ENCODE data around the gene CNNM1.

CNNM1 gene

DNA sequence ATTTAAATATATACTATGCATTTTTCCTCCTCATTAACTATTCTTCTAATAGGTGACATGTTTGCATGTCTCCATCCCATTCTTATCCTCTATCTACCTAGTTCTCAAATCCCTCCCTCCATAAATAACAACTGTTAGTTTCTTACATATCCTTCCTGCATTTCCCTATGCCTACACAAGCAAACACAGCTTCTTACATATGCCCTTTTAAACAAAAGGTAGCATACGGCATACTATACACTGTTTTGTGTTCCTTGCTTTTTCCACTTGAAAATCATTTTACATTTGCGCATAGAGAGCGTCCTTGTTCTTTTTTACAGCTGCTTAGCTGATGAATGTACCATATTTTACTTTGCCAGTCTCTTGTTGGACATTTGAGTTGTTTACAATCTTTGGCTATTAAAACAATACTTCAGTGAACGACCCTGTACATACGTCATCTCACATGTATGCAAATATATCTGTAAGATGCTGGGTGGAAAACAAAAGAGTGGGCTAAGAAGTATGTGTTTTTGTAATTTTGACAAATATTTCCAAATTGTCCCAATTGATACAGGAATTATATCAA is 93.5 kb downstream of the CNNM1 start:
- no peak for DNase-seq

DNA sequence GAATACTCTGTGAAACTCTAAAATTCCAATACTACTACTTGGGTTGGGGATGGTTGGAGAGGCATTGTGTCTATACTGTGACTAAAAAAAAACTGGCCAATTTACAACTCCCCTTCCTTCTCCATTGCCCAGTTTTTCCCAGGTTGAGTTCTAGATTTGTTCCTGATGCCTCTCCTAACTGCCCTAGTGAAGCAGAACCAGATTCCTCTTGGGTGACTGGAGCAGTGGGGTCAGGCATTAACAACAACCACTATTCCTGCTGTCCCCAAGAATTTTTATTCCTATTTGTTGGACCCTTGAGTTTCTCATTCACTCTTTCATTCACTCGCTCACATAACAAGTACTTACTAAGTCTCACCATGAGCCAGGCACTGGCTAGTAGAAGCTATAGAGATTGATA is 95.5 kb downstream of the CNNM1 start:
- DNase-seq = no peak

DNA sequence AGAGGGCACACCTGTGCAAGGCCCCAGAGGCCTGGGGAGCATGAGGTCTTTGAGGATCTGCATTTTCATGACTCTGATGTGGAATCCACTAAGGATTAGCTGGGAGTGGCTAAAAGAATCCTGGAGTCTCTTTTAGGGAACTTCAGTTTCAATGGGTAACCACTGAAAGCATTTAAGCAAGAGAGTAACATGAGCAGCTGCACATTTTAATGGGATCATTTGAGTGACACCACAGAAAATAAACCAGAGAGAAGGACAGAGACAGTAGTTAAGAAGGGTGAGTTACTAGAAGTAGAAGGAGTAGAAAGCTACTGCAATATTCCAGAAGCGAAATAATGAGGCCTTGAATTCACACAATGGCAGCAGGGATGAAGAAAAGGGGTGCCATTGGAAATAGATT is 96.0 kb downstream of the CNNM1 start:
- DNase-seq = no peak

DNA sequence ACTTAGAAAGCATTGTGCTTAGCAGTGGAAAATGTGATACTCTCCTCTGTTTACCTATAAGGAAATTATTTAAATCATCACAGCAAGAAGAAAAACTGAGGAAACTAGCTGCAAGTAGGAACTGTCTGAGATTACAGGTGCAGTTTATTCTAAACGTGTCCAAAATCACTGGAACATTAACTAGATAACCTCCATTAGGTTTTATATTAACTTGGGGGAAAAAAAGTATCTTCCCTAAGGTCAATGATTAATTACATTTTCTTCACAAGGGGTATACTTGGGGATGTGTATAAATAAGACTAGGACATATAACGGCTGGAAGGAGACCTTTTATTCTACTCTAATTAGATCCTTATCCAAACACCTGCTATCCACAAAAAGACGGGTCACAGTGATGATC is 97.5 kb downstream of the CNNM1 start:
- DNase-seq = no peak

DNA sequence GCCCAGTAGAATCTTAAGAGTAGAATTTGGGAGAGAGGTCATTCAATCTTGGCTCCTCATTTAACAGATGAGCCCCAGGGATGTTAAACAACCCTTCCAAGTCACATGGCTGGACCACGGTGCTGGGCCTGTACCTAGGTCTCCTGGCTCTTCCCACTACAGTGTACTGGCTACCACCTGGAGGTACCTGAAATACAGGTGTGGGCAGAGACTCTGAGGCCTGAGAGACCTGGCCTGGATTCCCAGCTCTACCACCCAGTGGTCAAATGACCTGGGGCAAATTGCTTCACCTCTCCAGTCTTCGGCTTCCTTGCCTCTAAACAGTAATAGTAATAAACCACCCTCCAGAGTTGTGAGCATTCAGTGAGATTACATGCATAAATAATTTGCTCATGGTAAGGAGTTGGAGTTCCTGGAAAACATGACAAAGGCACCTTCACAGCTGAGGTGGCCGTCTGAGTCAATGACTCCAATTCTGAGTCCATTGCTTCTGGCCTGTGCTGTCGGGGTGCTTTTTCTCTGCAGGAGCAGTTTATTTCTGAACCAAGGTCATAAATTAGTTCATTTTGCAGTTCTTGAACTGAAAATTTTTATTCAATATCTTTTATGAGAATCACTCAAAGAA is 98.5 kb downstream of the CNNM1 start:
- no peak for DNase-seq

DNA sequence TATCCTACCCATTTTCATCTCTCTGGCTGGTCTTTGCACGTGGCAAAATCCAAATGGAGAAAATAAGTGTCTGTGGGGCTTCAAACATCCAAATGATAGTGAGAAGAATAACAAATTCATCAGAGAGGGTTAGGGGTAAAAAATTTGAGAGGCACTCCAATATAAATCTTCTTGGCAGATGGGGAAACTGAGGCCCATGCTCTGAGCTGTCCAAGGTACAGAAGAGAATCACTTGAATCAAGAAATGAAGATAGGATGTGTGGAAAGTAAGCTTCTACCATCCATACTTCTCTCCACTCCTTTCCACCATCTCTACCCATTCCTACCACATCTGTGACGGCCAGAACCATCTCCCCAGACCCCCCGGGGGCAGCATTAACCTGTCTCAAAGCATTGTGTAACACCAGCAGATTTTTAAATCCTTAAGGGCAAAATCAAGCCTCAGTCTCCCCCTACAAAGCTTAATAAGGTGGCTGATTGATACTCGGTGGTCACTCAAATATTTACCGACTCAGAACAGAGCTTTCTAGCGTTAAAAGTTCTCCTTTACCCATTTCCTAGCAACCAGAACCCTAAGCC is 100.5 kb downstream of the CNNM1 start:
- DNase-seq = no peak

DNA sequence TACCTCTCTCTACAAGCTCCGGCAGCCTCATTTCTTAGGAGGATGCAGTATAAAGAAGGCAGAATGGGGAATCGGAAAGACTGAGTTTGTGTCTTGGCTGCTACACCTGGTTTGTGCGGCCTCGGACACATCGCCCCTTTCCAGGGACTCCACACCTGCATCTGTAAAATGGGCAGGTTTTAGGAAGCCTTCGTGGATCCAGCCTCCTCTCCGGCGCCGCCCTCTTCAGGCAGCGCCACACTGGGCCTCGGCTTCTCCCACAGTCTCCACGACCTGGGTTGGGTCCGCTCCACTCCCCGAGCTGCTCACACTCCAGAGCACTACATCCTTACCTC is 100.9 kb downstream of the CNNM1 start:
- no peak for DNase-seq

DNA sequence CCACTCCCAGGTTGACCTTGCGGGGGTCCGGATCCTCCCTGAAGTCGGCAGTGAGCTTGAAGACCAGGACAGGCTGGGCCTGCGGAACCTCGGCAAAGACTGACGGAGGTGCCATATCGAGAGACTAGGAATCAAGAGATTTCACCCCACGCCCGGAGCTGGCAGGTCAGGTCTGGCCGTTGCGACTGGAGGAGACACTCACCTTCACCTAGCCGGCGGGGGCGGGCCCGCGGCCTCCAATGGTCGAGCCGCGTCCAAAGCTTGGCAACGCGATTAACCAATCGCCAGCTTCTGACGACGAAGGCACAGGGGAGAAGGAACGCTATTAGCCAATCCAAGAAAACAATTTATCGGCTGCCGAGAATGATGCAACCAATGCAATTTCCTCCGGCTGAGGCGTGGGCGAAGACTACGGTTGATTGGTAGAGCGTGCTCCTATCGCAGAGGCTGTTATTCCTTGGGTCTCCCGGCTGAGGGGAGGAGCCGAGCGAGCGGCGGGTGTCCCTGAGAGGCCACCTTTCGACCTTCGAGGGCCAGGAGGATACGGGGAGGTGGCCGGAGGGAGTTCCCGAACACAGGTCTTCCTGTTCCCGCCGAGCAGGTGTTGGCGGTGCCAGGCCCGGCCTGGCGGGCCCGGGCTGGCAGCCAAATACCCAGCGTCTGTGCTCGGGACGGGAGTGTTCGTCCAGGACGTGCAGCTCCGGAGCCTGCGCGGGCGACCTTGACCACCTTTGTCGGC is 101.5 kb downstream of the CNNM1 start, which contains the start of gene GOT1:
GOT1 (minus strand) TSS at position 174 of the 739 bp plus-strand sequence; CDS start at position 115, 59 bp downstream.
- peak; percentile 100 for DNase-seq

DNA sequence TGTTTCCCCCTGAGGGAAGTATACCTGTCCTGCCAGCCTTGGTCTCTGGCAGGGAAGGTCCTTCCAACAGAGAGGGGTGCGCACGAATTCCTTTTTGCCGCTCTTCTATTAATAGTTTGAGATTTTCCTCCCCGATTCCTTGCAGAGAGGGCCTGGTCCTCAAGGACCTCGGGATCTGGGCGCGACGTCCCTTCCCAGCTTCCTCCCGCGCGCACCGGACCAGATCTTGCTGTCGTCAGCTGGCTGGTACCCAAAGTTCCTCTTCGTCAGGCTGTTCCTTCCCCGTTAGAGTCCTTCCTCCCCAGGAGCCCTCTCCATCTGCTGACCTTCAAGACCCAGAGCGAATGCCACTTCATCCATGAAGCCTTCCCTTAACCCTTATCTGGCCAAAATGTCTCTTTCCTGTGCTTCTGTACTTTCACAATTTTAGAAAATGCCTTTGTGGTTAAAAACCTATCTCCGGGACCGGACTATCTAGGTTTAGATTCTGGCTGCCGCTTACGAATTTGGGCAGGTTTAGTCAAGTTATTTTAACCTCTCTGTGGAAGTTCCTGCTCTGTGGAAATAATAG is 102.1 kb downstream of the CNNM1 start:
- peak; percentile 63 for DNase-seq

DNA sequence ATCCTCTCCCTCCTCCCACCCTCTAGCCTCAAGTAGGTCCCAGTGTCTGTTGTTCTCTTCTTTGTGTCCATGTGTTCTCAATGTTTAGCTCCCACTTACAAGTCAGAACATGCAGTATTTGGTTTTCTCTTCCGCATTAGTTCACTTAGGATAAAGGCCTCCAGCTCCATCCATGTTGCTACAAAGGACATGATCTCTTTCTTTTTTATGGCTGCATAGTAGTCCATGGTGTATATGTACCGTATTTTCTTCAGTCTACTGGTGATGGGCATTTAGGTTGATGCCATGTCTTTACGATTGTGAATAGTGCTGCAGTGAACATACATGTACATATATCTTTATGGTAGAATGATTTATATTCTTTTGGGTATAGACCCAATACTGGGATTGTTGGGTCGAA is 102.9 kb downstream of the CNNM1 start:
- no peak for DNase-seq

DNA sequence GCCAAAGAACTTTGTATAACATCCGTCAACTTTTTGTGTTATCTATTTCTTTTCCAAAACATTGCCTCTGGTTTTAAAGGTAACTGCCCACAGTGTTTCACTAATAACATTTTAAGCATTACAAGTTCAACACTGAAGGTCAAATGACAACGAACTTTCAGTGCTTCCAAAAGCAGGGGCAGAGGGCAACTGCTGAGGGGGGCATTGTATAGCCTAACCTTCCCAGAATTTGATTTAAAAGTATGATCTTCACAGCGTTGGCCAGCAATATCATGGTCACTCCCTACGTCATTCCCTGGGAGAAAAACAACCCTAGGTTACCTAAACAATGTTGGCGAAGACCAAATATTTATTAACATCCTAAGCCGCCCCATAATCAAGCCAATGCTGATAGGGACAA is 103.7 kb downstream of the CNNM1 start:
- DNase-seq = no peak

DNA sequence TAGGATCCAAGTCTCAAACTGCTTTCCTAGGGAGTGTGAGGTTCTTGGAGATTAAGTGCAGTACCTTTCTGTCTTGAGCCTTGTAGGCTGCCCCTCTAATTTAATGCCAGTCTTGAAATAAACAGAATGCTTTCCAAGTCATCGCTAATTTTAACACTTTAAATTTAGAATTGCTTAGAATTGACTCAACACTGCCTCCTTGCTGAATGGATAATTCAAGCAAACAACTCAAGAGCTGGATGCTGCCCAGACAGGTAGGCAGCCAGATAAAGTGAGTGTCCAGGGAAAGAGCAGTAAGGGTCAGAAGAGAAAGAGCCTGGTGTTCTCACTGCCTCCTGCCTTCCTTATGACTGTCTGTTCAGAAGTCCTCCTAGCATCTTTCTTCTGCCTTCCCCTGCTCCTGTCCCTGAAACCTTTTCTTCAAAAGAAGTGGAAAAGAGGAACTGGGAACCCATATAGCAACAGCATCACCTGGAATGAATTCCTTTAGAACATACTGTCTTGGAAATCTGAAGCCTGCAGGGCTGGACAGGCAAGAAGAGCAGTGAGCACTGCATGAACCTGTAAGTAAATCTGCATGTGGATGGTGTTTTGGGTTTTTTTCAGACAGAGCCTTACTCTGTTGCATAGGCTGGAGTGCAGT is 104.3 kb downstream of the CNNM1 start:
- DNase-seq = no peak

DNA sequence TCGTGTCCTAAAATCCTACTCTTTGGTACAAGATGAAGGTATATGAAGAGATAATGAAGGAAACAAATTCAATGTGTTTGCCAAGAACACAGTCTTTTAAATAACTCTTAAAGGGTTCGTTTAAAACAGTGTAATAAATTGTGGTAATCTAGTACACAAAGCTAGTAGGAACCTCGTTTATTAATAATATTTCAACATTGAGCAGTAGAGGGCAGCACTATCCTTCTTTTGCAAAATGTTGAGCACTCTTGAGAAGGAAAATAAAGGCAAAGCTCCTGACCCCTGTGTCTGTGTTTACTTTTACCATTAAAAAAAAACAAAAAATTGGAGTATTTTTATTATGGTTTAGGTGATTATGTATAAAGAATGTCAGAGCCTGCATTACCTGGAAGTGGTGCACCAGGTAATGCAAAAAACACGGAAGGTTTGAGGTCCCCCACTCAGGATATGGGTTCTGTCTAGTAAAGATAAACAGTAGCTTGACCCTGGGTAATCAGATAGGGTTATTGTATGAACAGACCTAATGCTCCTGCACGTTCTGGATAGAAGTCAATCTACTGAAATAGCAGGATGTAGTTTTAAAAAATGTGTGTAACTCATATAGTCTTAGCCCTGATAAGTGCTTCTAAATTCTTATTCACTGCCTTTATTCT is 107.0 kb downstream of the CNNM1 start:
- peak; percentile 81 for DNase-seq

DNA sequence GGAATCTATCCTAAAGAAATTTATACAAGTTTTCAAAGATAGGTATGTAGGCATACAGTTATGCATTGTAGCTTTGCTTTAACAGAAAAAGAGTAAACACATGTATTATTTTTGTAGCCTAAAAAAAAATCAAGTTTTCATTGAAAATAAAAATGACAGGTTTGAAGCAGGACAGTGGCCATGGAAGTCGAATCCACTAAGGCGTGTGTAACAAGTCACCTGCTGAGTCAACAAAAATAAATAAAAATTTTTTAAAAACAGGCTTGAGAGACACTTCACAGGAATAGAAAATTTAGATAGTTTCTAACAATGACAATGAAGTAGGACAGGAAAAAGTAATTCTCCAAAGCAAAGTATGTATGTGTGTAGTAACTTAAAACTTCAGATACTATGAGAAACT is 109.7 kb downstream of the CNNM1 start:
- DNase-seq = no peak

DNA sequence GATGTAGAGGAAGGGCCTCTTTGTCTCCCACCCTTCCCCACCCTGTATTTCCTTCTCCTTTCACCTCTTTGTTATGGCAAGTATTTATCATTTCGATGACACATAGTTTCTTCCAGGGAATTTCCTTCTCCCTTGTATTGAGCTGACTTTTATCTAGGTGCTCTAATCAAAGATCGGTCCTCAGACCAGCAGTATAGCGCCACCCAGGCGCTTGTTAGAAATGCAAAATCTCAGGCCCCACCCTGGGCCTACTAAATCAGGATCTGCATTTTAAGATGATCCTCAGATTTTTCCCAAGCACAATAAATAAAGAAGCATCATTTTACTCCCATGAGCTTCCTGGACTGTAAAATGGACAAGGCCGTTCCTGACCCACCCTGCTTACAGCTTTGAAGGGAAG is 113.2 kb downstream of the CNNM1 start:
- no peak for DNase-seq

DNA sequence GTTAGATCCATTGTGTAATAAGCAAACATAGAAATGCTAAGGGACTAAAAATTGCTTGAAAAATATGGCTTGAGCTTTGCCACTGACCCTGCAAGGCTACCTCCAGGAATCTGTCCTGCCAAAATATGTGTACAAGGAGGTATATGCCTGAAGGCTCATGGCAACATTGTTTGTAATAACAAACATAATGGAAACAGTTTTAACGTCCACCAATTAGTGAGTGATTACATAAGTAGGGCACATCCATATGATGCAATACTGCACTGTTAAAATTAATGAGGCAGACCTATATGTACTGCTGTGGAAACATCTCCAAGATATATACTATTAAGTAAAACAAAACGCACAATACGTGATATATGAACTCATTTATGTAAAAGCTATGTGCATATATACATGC is 114.3 kb downstream of the CNNM1 start:
- DNase-seq = no peak

Measured in midbrain (tissue), 1 donor.